K562 (cell line): ENCODE results near the gene RPAP2. TPM values are rescaled to one million over a fixed set of nuclear protein-coding genes. Genes with fewer than 3 reads are reported as not detected.

Experiments
- SMARCC2 ChIP-seq: fragments of 450-650 bp; IDR thresholded peaks from 2 replicates; pipeline ENCODE4 v1.6.1; 2017; ENCODE audit warnings: antibody characterized with exemption, moderate library complexity, mild to moderate bottlenecking, low read depth
- polyA plus RNA-seq, 8 experiments: library from polyadenylated mRNA; depleted of rRNA in 4 of 8; stranded (reverse) in 5 of 8; unstranded in 3 of 8; fragments of >200 nt; fragmentation: Nextera tagmentation in 2 of 8; fragmentation: Illumina TruSeq in 1 of 8; extraction: Ambion mirVana in 2 of 8; extraction: Trizol in 1 of 8; gene quantifications; 2 replicates each; pipeline versions ENCODE4 v1.2.1 to v1.2.3, GENCODE V29; 2011 to 2014; ENCODE audit warnings: inconsistent platforms in 1 of 8, missing spikeins in 1 of 8
- total RNA-seq, 7 experiments: library from RNA; depleted of rRNA in 6 of 7; stranded (reverse); fragments of >200 nt in 6 of 7; fragmentation: Illumina TruSeq in 2 of 7; extraction: Trizol in 2 of 7; gene quantifications; 2 replicates each; pipeline versions ENCODE4 v1.2.1 to v1.2.3, GENCODE V29; 2011 to 2021; ENCODE audit warnings: low replicate concordance in 1 of 7
- TF ChIP-seq, protein P1 (sequence below), 2 experiments: fragments of 450-650 bp; conservative IDR thresholded peaks; 2 replicates each; pipeline ENCODE4 v1.6.1; 2017; ENCODE audit warnings: mild to moderate bottlenecking in 2 of 2, moderate library complexity in 2 of 2
- TF ChIP-seq, protein P2 (sequence below), 2 experiments: fragments of 450-650 bp; formaldehyde crosslinking in 1 of 2; IDR thresholded peaks; 2 replicates each; pipeline versions ENCODE4 v1.4.0 to v1.6.1; 2014 to 2020; ENCODE audit warnings: mild to moderate bottlenecking in 2 of 2, borderline replicate concordance in 1 of 2, low read depth in 1 of 2

The RPAP2 gene
- total and polyA plus RNA-seq, 9 of the 15 experiments (the other 6 are each of a cell fraction or from before 2014, with no cell fraction given), result 6.2 to 41.7 (median 28.7) TPM

DNA sequence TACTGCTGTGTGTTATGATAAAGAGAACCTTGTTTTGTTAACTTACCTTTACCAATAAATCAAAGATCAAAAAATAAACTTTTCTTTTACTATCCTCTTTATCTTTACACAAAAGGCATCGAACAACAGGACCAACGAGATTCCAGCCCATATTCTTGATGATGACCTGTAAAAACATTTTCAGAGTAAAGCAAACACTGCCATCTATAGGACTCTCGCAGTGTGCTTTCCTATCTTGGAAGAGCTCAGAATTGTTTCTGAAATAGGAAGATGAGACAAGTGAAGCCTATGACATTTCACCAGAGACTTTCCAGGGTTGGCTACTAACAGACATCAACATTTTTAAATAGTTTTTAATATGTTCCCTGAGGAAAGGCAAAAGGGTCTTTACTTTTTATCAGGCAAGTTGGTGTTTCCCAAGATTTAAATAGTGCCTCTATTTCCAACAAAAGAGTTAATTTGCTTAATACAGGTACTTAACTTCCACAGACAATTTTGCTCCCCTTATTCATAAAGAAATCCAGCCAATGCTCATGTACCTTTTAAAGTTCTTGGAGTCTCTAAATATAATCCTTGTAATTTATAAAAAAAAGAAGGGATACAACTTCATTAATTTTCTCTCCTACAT, 7.4 kb upstream of the RPAP2 start (continued):
- TF ChIP-seq, protein P1, sequence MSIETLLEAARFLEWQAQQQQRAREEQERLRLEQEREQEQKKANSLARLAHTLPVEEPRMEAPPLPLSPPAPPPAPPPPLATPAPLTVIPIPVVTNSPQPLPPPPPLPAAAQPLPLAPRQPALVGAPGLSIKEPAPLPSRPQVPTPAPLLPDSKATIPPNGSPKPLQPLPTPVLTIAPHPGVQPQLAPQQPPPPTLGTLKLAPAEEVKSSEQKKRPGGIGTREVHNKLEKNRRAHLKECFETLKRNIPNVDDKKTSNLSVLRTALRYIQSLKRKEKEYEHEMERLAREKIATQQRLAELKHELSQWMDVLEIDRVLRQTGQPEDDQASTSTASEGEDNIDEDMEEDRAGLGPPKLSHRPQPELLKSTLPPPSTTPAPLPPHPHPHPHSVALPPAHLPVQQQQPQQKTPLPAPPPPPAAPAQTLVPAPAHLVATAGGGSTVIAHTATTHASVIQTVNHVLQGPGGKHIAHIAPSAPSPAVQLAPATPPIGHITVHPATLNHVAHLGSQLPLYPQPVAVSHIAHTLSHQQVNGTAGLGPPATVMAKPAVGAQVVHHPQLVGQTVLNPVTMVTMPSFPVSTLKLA (conservative IDR thresholded peaks at IDR 0.05), result 0 out of 4 replicates have a peak, but pooled peaks of 1 of the 2 experiments have one; percentile 18
- TF ChIP-seq, protein P2, sequence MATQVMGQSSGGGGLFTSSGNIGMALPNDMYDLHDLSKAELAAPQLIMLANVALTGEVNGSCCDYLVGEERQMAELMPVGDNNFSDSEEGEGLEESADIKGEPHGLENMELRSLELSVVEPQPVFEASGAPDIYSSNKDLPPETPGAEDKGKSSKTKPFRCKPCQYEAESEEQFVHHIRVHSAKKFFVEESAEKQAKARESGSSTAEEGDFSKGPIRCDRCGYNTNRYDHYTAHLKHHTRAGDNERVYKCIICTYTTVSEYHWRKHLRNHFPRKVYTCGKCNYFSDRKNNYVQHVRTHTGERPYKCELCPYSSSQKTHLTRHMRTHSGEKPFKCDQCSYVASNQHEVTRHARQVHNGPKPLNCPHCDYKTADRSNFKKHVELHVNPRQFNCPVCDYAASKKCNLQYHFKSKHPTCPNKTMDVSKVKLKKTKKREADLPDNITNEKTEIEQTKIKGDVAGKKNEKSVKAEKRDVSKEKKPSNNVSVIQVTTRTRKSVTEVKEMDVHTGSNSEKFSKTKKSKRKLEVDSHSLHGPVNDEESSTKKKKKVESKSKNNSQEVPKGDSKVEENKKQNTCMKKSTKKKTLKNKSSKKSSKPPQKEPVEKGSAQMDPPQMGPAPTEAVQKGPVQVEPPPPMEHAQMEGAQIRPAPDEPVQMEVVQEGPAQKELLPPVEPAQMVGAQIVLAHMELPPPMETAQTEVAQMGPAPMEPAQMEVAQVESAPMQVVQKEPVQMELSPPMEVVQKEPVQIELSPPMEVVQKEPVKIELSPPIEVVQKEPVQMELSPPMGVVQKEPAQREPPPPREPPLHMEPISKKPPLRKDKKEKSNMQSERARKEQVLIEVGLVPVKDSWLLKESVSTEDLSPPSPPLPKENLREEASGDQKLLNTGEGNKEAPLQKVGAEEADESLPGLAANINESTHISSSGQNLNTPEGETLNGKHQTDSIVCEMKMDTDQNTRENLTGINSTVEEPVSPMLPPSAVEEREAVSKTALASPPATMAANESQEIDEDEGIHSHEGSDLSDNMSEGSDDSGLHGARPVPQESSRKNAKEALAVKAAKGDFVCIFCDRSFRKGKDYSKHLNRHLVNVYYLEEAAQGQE (IDR thresholded peaks at IDR 0.05; ENCODE audit: borderline replicate concordance), result peak; percentile 64; the same call in 1 of the 2 replicates
- TF ChIP-seq, protein P2 (CRISPR knock-in tag; IDR thresholded peaks at IDR 0.05; ENCODE audit: low read depth), result no peak
- TF ChIP-seq SMARCC2, result no peak
- TF ChIP-seq, all 486 proteins: peak for 6
